HG03025 (cell line): ENCODE measurements around the gene GALC.
A peak's percentile ranks its signal among the peaks of the same experiment; 100 is the strongest.
"Not testable (repeated sequence)": the region's sequence is repeated elsewhere in the genome, so short reads cannot be mapped to it uniquely, and the experiment has no call there.

Experiments
- ATAC-seq: cut with Tn5 transposase; IDR thresholded peaks from one replicate; pipeline ENCODE4 v1.9.1; 2021; ENCODE audit warnings: mild to moderate bottlenecking, moderate library complexity; ENCODE audit not compliant: unreplicated experiment, low FRiP score

The GALC gene

GRCh38 chr14:87992718-87993628, at the start of gene GALC:
Gene GALC (minus strand): TSS chr14:87993182. CDS start chr14:87993164, 18 bp downstream.
- ATAC-seq: peak; percentile 87

- no peak for ATAC-seq
Observed at GRCh38 chr14:88040146-88040545, 47.2 kb upstream of the GALC start.

DNA sequence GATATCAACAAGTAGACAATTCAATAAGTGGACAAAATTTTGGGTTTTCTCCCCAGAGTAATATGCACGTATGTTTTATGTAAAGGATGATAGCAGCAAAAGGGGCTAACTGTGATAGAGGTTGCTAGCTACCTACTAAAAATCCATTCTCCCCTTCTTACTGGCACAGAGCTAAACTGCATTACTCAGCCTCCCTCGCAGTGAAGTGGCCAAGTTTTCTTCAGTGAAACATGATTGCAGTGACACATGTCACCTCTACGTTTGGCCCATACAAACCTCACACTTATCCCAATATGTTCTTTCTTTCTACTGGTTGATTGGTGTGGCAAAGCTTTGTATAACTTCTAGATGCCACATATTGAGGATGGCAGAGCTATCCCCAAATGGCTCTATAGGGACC, 46.2 kb upstream of the GALC start:
- ATAC-seq: no peak

DNA sequence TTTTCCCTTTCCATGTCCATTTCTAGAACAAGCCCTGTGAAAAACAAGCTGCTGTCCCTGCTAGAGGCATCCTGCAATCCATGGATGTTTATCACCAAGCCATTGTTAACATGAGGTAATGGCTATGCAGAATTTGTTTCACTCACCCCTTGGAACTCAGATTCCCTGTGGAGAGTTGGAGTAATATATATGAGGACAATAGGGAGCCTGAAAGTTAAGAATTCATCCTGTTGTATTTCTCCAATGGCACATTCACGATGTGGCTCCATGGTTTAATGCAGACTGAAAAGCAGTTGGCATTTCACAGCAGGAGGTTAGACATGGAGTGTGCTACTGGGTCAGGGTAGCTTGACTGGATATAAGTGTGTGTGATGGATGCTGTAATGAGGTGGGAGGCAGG, 44.3 kb upstream of the GALC start:
- no peak for ATAC-seq

DNA sequence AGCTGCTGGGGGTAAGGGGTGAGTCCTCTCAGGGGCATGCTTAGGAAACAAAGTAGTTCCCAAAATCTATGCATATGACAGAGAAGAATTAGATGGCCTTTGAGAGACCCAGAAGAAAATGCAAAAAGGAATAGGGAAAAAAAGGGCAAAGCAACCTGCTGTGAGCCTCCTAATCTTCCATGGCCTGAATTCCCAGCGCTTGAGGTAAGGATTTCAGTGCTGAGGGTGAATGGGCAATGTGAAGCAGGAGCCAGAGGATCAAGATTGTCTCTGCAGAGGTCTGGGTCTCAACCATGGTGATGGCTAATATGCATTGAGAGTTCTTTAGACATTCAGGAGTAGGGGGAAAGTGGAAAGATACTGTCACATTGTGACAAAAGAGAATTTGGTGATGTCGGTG, 43.4 kb upstream of the GALC start:
- no peak for ATAC-seq

DNA sequence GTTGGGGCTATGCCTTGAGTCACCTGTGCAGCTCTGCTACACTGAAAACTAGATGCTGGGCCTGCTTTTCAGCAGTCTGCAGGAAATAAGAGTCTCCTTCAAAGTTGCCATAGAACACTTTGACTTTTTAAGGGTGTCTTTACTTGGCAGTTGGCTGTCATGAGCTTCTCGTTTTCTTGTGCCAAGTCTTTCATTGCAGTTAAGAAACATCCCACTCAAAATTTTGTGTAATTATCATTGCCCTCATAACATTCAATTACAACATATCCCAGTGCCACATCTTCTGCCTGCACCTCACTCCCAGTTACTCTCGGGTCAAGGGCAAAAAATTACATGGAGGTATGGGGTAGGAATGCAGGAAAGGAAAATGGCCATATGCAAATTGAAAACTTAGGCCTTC, 41.1 kb upstream of the GALC start:
- ATAC-seq: no peak

DNA sequence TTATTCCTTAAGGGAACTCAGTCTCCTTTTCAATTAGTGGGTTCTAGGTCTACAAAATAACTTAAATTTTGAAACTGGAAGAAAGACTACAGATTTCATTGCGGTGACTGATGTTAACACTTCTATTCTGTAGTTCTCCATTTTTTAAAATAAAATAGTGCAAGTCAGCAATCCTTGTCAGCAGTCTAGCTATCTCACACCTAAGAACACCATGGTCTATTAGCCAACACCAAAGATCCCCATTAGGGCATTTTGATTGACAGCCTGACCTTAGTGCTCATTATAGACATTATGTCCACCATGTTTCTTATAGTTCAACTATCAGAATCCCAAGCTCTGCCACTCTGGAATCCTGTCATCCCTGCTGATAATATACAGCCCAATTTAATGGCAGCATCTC, 39.4 kb upstream of the GALC start:
- no peak for ATAC-seq

DNA sequence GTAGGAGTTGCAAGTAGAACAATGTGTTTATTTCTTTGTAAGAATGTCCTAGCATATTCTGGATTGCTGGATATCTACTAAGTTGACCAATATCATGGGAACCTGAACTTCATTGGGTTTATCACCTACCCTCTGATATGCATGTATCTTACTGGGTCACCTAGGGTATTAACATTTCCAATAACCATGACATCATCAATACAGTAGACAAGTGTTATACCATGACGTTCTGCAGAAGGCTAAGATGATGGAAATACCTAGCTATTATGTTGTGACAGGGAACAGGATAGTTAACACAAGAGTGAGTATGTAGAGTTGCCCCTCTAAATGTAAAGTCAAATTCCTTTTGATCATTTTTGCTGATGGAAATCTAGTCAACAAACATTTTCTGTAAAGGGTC, 37.9 kb upstream of the GALC start:
- no peak for ATAC-seq

DNA sequence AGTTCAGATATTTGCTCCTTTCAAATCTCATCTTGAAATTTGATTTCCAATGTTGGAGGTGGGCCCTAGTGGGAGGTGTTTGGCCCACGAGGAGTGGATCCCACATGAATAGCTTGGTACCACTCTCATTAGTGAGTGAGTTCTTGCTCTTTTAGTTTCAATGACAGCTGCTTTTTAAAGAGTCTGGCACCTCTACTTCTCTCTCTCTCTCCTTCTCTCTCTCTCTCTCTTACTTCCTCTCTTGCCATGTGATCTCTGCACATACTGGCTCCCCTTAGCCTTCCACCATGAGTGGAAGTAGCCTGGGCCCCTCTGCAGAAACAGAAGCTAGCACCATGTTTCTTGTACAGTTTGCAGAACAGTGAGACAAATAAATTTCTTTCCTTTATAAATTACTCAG, 37.1 kb upstream of the GALC start:
- no peak for ATAC-seq

DNA sequence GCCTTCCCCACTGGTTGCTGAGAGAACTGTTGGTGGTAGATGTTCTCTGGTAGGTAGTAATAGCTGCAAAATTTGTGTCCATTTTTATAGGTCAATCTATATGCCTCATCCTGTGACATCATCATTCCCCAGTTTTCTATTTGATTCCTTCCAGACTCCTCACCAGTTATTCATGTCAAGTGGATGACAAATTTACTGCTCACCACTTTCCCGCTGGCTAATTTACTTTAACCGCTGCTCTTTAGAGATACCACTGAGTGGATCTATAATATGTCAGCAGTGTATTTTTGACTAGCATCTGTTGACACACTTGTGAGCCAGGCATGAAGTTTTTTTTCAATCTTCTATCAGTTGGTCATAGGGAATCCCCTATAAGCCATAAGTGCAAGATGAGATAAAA, 36.5 kb upstream of the GALC start:
- ATAC-seq: no peak

- ATAC-seq: no peak
Observed at GRCh38 chr14:88026890-88027289, 33.9 kb upstream of the GALC start.

DNA sequence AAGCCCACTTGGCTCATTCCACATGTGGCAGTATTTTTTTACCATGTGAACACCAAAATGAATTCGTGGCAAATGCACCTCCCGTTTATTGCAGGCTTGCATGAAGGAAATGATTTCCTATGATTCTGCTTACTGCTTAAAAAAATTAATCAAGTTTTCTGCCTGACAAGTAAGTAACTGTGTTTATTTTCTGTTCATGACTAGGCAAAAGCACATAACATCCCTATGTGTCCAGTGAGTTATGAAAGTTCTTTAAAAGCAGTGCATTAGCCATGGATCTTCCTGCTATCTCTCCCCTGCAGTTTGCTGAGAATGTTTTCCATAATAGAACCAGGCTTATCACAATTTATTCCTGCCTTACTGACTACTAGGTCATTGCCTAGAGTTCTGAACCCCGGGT, 32.3 kb upstream of the GALC start:
- ATAC-seq: no peak

GRCh38 chr14:88024252-88025086, 31.5 kb upstream of the GALC start:
- not testable (repeated sequence) for ATAC-seq

DNA sequence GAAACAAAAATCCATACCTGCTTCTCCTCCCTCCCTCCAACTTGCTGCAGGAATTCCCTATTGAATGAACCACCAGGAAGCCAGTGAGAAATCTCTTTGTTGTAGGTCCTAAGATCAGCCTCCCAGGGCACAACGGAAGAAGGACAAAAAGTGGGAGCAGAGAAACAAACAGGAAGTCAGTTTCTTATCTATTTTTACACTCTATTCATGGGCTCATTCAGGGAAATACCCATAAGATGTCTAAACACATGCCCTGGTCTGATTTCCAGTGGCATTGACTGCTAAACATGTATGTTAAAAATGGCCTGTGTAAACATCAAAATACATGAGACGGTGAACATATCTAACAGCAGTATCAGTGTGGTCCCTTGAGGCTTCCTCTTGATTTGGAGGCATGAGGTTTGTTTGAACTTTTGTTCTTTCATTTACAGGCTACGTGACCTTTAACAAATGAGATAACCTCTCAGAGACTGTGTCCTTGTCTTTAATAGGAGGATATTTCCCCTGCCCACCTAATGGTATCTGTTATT, 30.7 kb upstream of the GALC start:
- ATAC-seq: no peak

DNA sequence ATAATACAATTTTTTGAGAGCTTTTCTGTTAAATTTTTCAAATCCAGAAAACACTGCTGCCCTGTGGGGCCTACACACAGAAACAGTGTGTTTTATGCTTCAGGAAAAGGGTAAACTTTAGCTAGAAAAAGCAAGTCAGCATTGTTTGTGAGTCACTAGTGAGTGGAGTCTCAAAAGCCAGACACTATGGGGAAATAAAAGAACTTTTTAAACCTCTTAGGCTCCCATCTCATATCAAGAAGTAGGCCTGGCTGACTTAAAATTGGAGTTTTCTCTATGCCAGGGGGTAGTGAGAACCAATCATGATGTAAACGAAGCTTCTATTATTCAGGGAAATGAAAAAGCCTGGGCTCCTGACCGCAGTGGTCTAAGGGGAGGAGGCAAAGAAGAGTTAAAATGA, 24.6 kb upstream of the GALC start:
- ATAC-seq: no peak

DNA sequence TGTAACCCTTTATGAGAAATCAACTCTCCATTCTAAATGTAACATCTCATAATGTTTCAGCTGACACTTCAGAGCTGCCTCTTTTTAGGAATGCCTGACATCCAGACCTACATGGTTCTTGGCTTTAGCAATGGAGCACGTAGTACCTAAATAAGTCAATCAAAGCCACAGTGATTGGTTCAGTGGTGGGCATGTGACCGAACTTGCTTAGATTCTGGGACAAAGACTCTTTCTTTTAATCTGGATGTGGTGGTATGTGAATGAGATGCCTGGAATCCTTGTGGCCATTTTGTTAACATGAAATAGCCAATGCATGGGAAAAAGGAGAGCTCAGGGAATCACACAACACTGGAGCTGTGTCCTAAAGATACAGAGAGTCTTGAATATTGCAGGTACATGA, 23.8 kb upstream of the GALC start:
- ATAC-seq: no peak

- no peak for ATAC-seq
Observed at GRCh38 chr14:88013750-88014349, 20.9 kb upstream of the GALC start.

DNA sequence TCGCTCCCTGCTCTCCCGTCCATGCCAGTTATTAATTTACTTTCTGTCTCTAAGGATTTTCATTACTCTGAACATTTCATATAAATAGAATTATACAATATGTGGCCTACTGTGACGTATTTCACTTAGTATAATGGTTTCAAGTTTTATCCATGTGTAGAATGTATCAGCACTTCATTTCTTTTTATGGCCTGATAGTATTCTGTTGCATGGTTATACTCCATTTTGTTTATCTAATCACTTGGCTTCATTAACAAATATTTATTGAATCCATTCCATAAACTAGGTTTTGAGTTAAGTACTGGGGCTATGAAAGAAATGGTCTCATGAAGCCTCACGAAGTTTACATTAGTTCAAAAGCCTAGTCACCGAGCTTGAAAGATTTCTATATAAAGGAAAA, 19.5 kb upstream of the GALC start:
- no peak for ATAC-seq

DNA sequence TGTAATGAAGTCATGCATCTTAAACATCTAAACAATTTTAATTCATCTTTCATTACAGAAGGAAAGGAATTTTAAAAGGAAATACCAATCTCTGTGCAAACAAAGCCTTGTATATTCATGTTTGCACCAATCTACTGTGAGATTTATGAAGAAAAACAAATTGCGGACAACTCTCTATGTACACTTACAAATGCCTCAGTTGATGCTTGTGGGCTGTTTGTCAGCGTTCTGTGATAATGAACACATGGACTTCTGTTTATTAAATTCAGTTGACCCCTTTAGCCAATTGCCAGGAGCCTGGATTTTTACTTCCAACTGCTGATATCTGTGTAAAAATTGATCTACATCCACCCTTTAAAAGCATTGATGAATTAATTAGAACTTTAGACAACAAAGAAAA, 17.3 kb upstream of the GALC start:
- ATAC-seq: no peak

GRCh38 chr14:88009486-88009885, 16.5 kb upstream of the GALC start:
- ATAC-seq: no peak
